HepG2 (cell line): Measurements from ENCODE around the gene RREB1. TPM values are rescaled to one million over a fixed set of nuclear protein-coding genes. Genes with fewer than 3 reads are reported as not detected.

Experiments used
- ATAC-seq: fragments of 200-7000 bp; cut with Tn5 transposase; 3 replicates; pipeline ENCODE4 v1.9.1; 2020; ENCODE audit warnings: mild to moderate bottlenecking, moderate library complexity
- BruUV-seq: library from RNA; stranded (reverse); fragments of 400-500 nt; replicated peaks from 2 replicates; lab custom pipeline; 2021; lab: Mats Ljungman, UMichigan
- CTCF ChIA-PET: fragments of 300-600 bp; formaldehyde crosslinking; extraction: SDS; loops from one replicate; lab custom pipeline; 2021; ENCODE audit warnings: low total read pairs, inconsistent platforms, low intra/inter-chr PET ratio; lab: Yijun Ruan, JAX
- POLR2A ChIA-PET: fragments of 350-600 bp; sonication (Branson Sonifier 250); formaldehyde crosslinking; loops from one replicate; lab custom pipeline; 2020; ENCODE audit warnings: antibody characterized with exemption, inconsistent platforms; lab: Yijun Ruan, JAX
- DNase-seq: peaks from one replicate; pipeline ENCODE4 v3.0.0-alpha.2; 2015; ENCODE audit warnings: low spot score
- FAIRE-seq: peaks from 3 replicates; lab custom pipeline; 2011; peaks lifted over from hg19 to GRCh38; lab: Jason Lieb, UNC
- H2AFZ ChIP-seq: one replicate; pipeline ENCODE4 v1.6.1; 2011; ENCODE audit warnings: low read length, inconsistent platforms
- H3K27ac ChIP-seq: fragments of 300-600 bp; 3 replicates; pipeline ENCODE4 v1.8.0; 2011; ENCODE audit warnings: mixed run types, mild to moderate bottlenecking, mixed read lengths, low read length, inconsistent platforms; ENCODE audit not compliant: insufficient read depth; ENCODE audit errors: extremely low read length
- H3K27me3 ChIP-seq, 2 experiments: fragments of 200-600 bp in 1 of 2; 2 replicates in 1 of 2; 3 replicates in 1 of 2; pipeline versions ENCODE4 v1.6.0 to v1.8.0; 2011; ENCODE audit warnings: low read length in 2 of 2, mild to moderate bottlenecking in 2 of 2, moderate library complexity in 2 of 2, inconsistent platforms in 1 of 2; ENCODE audit not compliant: insufficient read depth in 2 of 2, control insufficient read depth in 1 of 2
- H3K36me3 ChIP-seq, 2 experiments: fragments of 200-600 bp in 1 of 2; replicated peaks in 1 of 2; 2 replicates in 1 of 2; 3 replicates in 1 of 2; pipeline versions ENCODE4 v1.5.1 to v1.8.0; 2011; ENCODE audit warnings: low read length in 2 of 2, inconsistent platforms in 1 of 2; ENCODE audit not compliant: insufficient read depth in 2 of 2, control insufficient read depth in 1 of 2
- H3K4me1 ChIP-seq: 2 replicates; pipeline ENCODE4 v1.5.1; 2012; ENCODE audit warnings: low read length, inconsistent platforms; ENCODE audit not compliant: insufficient read depth
- H3K4me2 ChIP-seq: 2 replicates; pipeline ENCODE4 v1.6.0; 2011; ENCODE audit warnings: low read depth, low read length, inconsistent platforms
- H3K4me3 ChIP-seq, 3 experiments: fragments of 200-600 bp in 1 of 3; sonication (generic), shearing (Covaris generic) in 1 of 3; replicated peaks in 1 of 3; 2 replicates each; pipeline ENCODE4 v1.5.1; 2011 to 2016; ENCODE audit warnings: low read length in 3 of 3, inconsistent platforms in 2 of 3, low read depth in 2 of 3, mild to moderate bottlenecking in 2 of 3, control low read depth in 1 of 3, mixed read lengths in 1 of 3; ENCODE audit not compliant: insufficient read depth in 1 of 3
- H3K79me2 ChIP-seq: one replicate; pipeline ENCODE4 v1.6.1; 2011; ENCODE audit warnings: low read length, inconsistent platforms; ENCODE audit not compliant: insufficient read depth
- H3K9ac ChIP-seq: 2 replicates; pipeline ENCODE4 v1.6.0; 2011; ENCODE audit warnings: mild to moderate bottlenecking, low read depth, low read length, inconsistent platforms; ENCODE audit not compliant: insufficient read depth
- H3K9me3 ChIP-seq: 2 replicates; pipeline ENCODE4 v1.5.1; 2012; ENCODE audit warnings: mild to moderate bottlenecking, low read length
- H4K20me1 ChIP-seq: 2 replicates; pipeline ENCODE4 v1.6.0; 2011; ENCODE audit warnings: inconsistent platforms, mild to moderate bottlenecking, low read length, moderate library complexity; ENCODE audit not compliant: insufficient read depth
- MIER2 ChIP-seq: IDR thresholded peaks from 2 replicates; pipeline ENCODE4 v1.6.1; 2016; ENCODE audit warnings: missing biosample characterization, missing genetic modification reagents
- MLXIP ChIP-seq: sonication (generic); formaldehyde crosslinking; IDR thresholded peaks from 2 replicates; pipeline ENCODE4 v1.9.0; 2021; ENCODE audit warnings: missing genetic modification reagents, borderline replicate concordance
- SP5 ChIP-seq: IDR thresholded peaks from 2 replicates; pipeline ENCODE4 v1.6.1; 2016; ENCODE audit warnings: low read depth, borderline replicate concordance
- SSRP1 ChIP-seq: IDR thresholded peaks from 2 replicates; pipeline ENCODE4 v1.6.1; 2016; ENCODE audit warnings: control low read depth
- ZFP36L1 ChIP-seq: sonication (generic); formaldehyde crosslinking; IDR thresholded peaks from 2 replicates; pipeline ENCODE4 v1.8.0; 2022; ENCODE audit warnings: mild to moderate bottlenecking, missing genetic modification reagents, moderate library complexity
- ZNF678 ChIP-seq: sonication (generic); formaldehyde crosslinking; IDR thresholded peaks from 2 replicates; pipeline ENCODE4 v1.4.0; 2020; ENCODE audit warnings: mild to moderate bottlenecking, missing genetic modification reagents
- ZSCAN25 ChIP-seq: sonication (generic); formaldehyde crosslinking; IDR thresholded peaks from 2 replicates; pipeline ENCODE4 v1.8.0; 2022; ENCODE audit warnings: mild to moderate bottlenecking, missing genetic modification reagents
- WGBS: methylation state at CpG from one replicate; pipeline ENCODE4 v1.1.6; 2017; ENCODE audit warnings: low lambda C conversion rate; 5-methylcytosine and 5-hydroxymethylcytosine counted together
- in situ Hi-C: cut with HindIII; loops from 2 replicates; pipeline ENCODE4 v1.10.0; 2017; ENCODE audit warnings: low pct_unique_long_range_greater_than_20kb; ENCODE audit not compliant: extremely low pct_ligation_motif_present
- intact Hi-C: fragments of 100-400 bp; cut with micrococcal nuclease; formaldehyde crosslinking; loops from one replicate; pipeline ENCODE4 v1.10.0; 2022; ENCODE audit not compliant: unreplicated experiment
- polyA plus RNA-seq, 8 experiments: library from polyadenylated mRNA; depleted of rRNA in 3 of 8; stranded (reverse) in 7 of 8; unstranded in 1 of 8; fragments of >200 nt; fragmentation: Illumina TruSeq in 4 of 8; extraction: Trizol in 4 of 8; gene quantifications; 2 replicates each; pipeline versions ENCODE4 v1.2.1 to v1.2.3, GENCODE V29; 2011 to 2016; ENCODE audit warnings: low read depth in 4 of 8, missing spikeins in 1 of 8, mixed read lengths in 1 of 8; ENCODE audit not compliant: insufficient read depth in 1 of 8
- total RNA-seq, 5 experiments: library from RNA; depleted of rRNA; stranded (reverse); fragments of >200 nt; fragmentation: Illumina TruSeq; extraction: Trizol; gene quantifications; 2 replicates each; pipeline ENCODE4 v1.2.3, GENCODE V29; 2016; ENCODE audit warnings: low read depth in 1 of 5
- TF ChIP-seq, protein P1 (sequence below): sonication (generic); formaldehyde crosslinking; IDR thresholded peaks from 2 replicates; pipeline ENCODE4 v1.8.0; 2022; ENCODE audit warnings: mild to moderate bottlenecking, missing genetic modification reagents; ENCODE audit not compliant: insufficient replicate concordance
- TF ChIP-seq, protein P2 (sequence below): sonication (generic); formaldehyde crosslinking; IDR thresholded peaks from 2 replicates; pipeline ENCODE4 v1.4.0; 2020; ENCODE audit warnings: mild to moderate bottlenecking, missing genetic modification reagents

The RREB1 gene
- total and polyA plus RNA-seq, 2 of the 13 experiments (the other 11 are each of a cell fraction or from before 2014, with no cell fraction given) = 6.1 to 23.2 TPM

- ATAC-seq = no peak
- in situ Hi-C loops = no loop called here
- H3K4me3 ChIP-seq = no peak overlapping the region; a peak in 1 of 6 replicates
- FAIRE-seq = no peak
- H3K36me3 ChIP-seq = no peaks in the 10 kb centered on the region
- no peaks in the 10 kb centered on the region for H4K20me1 ChIP-seq
- no peak for DNase-seq
- TF ChIP-seq, protein P1, sequence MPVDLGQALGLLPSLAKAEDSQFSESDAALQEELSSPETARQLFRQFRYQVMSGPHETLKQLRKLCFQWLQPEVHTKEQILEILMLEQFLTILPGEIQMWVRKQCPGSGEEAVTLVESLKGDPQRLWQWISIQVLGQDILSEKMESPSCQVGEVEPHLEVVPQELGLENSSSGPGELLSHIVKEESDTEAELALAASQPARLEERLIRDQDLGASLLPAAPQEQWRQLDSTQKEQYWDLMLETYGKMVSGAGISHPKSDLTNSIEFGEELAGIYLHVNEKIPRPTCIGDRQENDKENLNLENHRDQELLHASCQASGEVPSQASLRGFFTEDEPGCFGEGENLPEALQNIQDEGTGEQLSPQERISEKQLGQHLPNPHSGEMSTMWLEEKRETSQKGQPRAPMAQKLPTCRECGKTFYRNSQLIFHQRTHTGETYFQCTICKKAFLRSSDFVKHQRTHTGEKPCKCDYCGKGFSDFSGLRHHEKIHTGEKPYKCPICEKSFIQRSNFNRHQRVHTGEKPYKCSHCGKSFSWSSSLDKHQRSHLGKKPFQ (CRISPR knock-in tag) = no peak
- 0 out of 2 replicates have a peak, but pooled peaks have one; percentile 9 for TF ChIP-seq ZSCAN25 (CRISPR knock-in tag)
- 0 out of 2 replicates have a peak, but pooled peaks have one; percentile 21 for TF ChIP-seq ZNF678 (CRISPR knock-in tag)
- TF ChIP-seq, all 625 proteins: peak for 2
- no TSS peak for BruUV-seq
- POLR2A ChIA-PET = no interaction called here
- Histone ChIP-seq H2AFZ (no peak overlapping the region), H3K9me3 (peaks cover 15% of the 10 kb centered on the region), H3K27me3 (no peaks in the 10 kb centered on the region; a peak in 1 of 5 replicates), H3K9ac (no peak overlapping the region), H3K27ac (no peak overlapping the region), H3K4me1 (peaks cover 53% of the 10 kb centered on the region), H3K4me2 (peak overlapping the region; percentile 96; the same call in 1 of the 2 replicates), H3K79me2 (no peaks in the 10 kb centered on the region)
- CTCF ChIA-PET = no interaction called here
- 77% methylated on average over 18 of the region's 18 CpGs for WGBS
- intact Hi-C loops = no loop called here
Measured at GRCh38 chr6:7257521-7258230, 149.9 kb downstream of the RREB1 start.

- DNase-seq = no peak
- Histone ChIP-seq H3K4me2 (peak overlapping the region; percentile 96), H3K9me3 (peaks cover 15% of the 10 kb centered on the region), H4K20me1 (no peaks in the 10 kb centered on the region), H2AFZ (no peak overlapping the region), H3K27ac (no peak overlapping the region), H3K79me2 (no peaks in the 10 kb centered on the region), H3K4me1 (peaks cover 53% of the 10 kb centered on the region), H3K27me3 (no peaks in the 10 kb centered on the region; a peak in 1 of 5 replicates), H3K9ac (peak overlapping the region; percentile 31; the same call in 1 of the 2 replicates), H3K36me3 (no peaks in the 10 kb centered on the region), H3K4me3 (peak overlapping the region in 1 of 3 experiments; percentile 63; a peak in 3 of 6 replicates)
- ATAC-seq = no peak
- WGBS = 48% methylated on average over 8 of the region's 9 CpGs
- no TSS peak for BruUV-seq
- ChIA-PET CTCF (no interaction called here), POLR2A (interaction anchor here (1.1 to 1.8 kb wide), 3 partner anchors 8 to 131 kb away, joined by 3 to 8 read pairs (median 4); partner anchors contain the start of genes CAGE1 and RIOK1)
- no peak for FAIRE-seq
- intact Hi-C loops = no loop called here
- in situ Hi-C loops = no loop called here
- no peak for TF ChIP-seq SP5 (CRISPR knock-in tag)
- no peak for TF ChIP-seq MLXIP (CRISPR knock-in tag)
- no peak for TF ChIP-seq MIER2
- TF ChIP-seq ZFP36L1 (CRISPR knock-in tag) = no peak
- TF ChIP-seq, protein P2, sequence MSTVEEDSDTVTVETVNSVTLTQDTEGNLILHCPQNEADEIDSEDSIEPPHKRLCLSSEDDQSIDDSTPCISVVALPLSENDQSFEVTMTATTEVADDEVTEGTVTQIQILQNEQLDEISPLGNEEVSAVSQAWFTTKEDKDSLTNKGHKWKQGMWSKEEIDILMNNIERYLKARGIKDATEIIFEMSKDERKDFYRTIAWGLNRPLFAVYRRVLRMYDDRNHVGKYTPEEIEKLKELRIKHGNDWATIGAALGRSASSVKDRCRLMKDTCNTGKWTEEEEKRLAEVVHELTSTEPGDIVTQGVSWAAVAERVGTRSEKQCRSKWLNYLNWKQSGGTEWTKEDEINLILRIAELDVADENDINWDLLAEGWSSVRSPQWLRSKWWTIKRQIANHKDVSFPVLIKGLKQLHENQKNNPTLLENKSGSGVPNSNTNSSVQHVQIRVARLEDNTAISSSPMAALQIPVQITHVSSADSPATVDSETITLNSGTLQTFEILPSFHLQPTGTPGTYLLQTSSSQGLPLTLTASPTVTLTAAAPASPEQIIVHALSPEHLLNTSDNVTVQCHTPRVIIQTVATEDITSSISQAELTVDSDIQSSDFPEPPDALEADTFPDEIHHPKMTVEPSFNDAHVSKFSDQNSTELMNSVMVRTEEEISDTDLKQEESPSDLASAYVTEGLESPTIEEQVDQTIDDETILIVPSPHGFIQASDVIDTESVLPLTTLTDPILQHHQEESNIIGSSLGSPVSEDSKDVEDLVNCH = no peak
- no peak for TF ChIP-seq SSRP1 (CRISPR knock-in tag)
Measured at GRCh38 chr6:7258231-7258763, 150.5 kb downstream of the RREB1 start.
